Glomerular visceral epithelial cell (primary cell): ENCODE data around the gene HEPH.
"Not testable (repeated sequence)": the region's sequence is repeated elsewhere in the genome, so short reads cannot be mapped to it uniquely, and the experiment has no call there.

Source experiments
- DNase-seq: peaks from one replicate; pipeline ENCODE4 v3.0.0-alpha.2; 2016; ENCODE audit errors: extremely low spot score

Gene HEPH

DNA sequence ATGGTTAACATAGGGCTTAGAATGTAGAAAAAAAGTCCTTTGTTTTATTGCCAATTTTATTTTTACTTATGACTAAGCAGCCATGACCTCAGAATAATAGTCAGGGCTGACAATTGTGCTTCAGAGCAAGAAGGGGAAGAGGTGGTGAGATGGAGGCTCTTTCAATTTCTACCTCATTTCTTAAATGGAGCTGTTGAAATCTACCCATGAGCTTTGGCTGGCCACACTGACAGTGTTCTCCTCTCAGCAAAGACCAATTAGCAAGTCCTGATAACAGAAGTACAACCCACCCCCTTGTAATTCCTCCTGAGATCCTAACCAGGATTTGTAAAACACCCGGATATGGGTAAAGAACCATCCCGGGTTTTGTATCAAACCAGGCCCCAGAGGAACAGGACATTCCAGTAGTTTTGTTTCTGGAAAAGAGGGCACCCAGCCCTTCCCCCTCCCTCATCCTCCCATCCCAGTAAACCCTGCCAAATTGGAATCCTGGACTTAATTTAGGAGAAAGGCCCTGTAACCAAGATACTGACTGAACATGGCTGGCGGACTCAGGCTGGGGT, at the start of gene HEPH:
Gene HEPH (plus strand): TSS at position 399 of the 563 bp plus-strand sequence. CDS start 6,324 bp downstream, outside the sequence.
- no peak for DNase-seq

GRCh38 chrX:66118722-66119121, 45.3 kb upstream of the HEPH start:
- not testable (repeated sequence) for DNase-seq

GRCh38 chrX:66121354-66121753, 42.7 kb upstream of the HEPH start:
- not testable (repeated sequence) for DNase-seq

- no peak for DNase-seq
Measured at GRCh38 chrX:66126662-66127061, 37.4 kb upstream of the HEPH start.

DNA sequence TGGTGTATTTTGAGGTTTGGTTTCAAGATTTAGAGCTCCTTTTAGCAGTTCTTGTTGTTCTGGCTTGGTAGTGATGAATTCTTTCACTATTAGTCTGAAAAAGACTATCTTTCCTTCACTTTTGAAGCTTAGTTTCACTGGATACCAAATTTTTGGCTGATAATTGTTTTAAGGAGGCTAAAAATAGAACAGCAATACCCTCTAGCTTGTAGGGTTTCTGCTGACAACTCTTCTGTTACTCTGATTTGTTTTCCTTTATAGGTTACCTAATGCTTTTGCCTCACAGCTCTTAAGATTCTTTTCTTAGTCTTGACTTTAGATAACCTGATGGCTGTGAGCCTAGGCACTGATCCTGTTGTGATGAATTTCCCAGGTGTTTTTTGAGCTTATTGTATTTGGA, 33.6 kb upstream of the HEPH start:
- DNase-seq = no peak

DNA sequence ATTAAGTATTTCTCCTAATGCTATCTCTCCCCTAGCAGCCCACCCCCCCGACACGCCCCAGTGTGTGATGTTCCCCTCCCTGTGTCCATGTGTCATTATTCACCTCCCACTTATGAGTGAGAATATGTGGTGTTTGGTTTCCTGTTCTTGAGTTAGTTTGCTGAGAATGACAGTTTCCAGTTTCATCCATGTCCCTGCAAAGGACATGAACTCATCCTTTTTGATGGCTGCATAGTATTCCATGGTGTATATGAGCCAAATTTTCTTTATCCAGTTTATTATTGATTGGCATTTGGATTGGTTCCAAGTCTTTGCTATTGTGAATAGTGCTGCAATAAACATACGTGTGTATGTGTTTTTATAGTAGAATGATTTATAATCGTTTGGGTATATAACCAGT, 28.8 kb upstream of the HEPH start:
- not testable (repeated sequence) for DNase-seq

- DNase-seq = no peak
Measured at GRCh38 chrX:66142351-66142750, 21.7 kb upstream of the HEPH start.

DNA sequence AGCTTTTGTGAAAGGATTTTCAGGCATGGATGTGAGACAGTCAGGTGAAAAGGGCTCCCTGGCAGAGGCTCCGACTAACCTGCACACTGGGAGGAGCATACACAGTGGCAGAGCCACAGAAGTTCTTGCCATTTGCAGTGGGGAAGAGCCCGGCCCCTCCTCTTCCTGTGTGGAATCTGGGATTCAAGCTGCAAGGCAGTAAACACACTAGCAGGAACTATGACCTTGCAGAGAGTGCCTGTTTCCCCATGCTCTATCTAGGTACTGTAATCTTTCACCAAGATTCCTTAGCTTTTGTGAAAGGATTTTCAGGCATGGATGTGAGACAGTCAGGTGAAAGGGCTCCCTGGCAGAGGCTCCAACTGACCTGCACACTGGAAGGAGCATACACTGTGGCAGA, 19.8 kb upstream of the HEPH start:
- DNase-seq = no peak

GRCh38 chrX:66149519-66149918, 14.5 kb upstream of the HEPH start:
- DNase-seq = no peak

GRCh38 chrX:66150163-66150562, 13.9 kb upstream of the HEPH start:
- DNase-seq = no peak

DNA sequence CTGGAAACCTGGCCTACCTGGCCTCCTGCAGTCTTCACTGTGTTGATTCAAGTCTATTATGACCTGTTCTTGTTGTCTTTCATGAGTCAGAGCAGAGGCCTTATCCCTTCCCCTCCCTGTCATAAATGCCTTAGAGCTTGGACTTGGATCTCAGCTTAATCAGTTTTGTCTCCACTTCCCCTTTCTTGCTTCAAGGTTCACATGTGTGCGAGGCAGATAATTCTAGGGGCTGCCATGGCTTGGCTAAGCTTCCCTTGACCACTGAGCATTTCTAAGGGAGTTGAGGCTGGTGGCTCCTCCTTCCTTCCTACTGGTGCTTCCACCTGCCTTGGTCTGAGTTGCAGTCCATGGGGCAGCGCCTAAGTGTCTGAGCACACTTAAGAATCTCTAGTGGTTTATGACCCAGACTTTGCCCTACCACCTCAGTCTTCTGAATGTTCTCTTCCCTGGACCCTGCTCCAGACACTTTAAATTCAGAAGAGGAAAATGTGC, 1.7 kb upstream of the HEPH start:
- no peak for DNase-seq

DNA sequence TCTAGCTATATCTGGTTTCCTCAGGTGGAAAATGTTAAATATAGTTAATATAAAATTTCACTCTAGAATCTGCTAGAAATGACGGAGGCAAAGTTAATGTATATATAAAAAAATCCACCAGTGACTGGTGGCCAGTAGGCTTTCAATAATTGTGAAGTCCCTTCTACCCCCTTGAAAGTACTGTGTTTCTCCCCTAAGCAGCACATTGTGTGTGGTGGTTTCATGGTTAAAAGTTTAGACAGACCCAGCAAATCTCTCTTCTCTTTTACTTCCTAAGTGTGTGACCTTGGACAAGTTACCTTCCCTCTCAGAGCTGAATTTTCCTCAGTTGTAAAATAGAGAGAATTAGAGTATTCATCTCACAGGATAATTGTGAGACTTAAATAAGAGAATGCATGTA, 600 bp upstream of the HEPH start:
- no peak for DNase-seq

DNA sequence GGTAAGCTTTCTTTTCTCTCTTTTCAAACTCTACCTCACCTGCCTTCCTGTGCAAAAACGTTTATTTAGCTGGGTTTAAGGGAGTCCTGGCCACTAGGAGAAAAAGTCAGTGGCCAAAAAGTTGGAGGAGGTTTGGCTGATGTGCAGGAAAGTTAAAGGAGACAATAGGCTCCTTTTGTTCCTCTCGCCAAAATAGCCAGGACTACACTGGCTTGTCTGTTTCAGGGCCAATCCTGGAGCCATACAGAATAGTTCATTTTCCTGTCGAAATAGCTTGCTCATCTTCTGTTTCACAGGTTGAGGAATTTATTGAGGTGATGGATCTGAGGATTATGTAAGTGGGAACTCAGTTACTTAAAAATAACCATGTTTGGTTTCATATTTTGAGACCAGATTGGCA, 423 bp downstream of the HEPH start:
- DNase-seq = no peak

- DNase-seq = no peak
Measured at GRCh38 chrX:66164931-66165330, 884 bp downstream of the HEPH start.

GRCh38 chrX:66166671-66167070, 2.6 kb downstream of the HEPH start:
- no peak for DNase-seq

GRCh38 chrX:66167431-66167830, 3.4 kb downstream of the HEPH start:
- DNase-seq = no peak

DNA sequence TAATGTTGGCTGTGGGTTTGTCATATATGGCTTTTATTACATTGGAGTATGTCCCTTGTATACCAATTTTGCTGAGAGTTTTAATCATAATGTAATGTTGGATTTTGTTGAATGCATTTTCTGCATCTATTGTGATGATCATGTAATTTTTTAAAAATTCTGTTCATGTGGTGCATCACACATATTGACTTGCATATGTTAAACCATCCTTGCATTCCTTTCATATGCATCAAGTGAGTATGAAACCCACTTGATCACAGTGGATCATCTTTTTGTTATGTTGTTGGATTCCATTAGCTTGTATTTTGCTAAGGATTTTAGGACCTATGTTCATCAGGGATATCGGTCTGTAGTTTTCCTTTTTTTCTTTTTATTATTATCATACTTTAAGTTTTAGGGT, 12.1 kb downstream of the HEPH start:
- DNase-seq = no peak

- DNase-seq = no peak
Measured at GRCh38 chrX:66191563-66191962, 27.5 kb downstream of the HEPH start.

GRCh38 chrX:66193821-66194220, 29.8 kb downstream of the HEPH start:
- DNase-seq = no peak

- DNase-seq = no peak
Measured at GRCh38 chrX:66200050-66200664, 36.1 kb downstream of the HEPH start.

DNA sequence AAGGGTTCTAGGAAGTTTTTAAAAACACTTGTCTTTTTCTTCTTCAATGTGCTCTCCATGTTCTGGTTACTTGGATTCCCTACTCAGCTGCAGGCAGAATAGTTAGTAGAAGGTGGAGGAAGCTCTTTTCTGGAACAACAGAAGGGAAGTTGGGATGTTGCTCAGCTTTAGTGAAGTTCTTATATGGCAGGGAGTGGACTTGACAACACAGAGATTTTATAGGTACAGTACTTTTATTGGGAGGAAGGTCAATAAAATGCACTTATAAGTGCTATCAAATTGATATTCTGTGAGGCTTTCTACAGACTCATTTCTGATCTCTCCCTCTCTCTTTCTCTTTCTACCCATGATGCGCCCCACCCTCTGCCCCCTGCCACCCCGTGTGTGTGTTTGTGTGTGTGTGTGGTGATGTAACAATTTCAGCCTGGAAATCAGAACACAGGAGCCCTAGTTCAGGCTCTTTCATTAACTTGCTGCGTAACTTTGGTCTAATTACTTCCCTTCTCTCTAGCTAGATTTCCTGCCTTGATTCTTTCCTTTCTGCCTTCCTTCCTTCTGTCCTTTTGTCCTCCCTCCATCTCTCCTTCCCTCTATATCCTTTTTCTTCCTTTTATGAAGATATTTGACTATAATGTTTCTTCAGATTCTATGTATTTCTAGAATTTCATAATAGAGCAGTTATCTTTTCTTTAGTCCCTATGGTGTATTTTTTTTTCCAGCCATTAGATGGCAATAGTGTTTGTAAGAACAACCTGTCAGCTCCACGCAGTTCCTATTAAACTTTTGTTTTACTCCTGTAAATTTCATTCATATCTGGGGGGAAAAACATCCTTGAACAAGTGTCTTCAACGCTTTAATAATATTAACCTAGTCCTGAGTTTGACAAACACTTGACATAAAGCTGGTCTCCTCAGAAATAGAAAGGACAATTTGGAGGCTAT, 37.1 kb downstream of the HEPH start:
- DNase-seq = no peak

DNA sequence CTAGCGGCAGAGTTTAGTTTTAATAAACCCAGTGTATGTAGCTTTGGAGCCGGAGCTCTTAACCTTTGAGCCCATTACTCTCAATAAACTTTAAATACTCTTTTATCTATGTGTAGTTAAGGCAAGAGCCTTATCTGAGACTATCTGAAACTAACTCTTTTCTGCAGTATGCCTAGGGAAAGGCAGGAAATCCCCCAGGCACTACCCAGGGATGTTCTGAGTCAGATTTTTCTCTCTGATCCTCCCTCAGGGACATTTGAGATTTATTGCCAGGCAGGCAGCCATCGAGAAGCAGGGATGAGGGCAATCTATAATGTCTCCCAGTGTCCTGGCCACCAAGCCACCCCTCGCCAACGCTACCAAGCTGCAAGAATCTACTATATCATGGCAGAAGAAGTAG, 39.1 kb downstream of the HEPH start:
- DNase-seq = no peak

DNA sequence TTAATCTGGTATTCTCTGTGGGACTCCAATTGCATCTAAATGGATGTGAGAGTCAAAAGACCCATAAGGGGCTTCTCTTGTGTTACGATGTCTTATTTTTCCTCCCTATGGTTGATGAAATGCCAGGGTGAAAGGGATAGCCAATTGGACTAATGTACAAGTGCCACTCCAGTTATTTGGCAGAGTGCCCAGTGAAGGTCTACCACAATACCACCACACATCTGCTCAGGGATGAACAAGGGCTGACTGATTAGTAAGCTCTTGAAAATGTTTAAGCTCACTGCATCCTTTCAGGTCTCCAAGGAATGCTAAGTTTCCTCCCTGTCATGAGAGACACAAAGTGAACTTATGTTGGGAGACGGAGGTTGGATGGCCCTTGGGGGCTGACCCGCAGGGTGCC, 57.8 kb downstream of the HEPH start:
- DNase-seq = no peak
